Measurements from ENCODE around the gene HAUS3. TPM values are rescaled to one million over a fixed set of nuclear protein-coding genes. Genes with fewer than 3 reads are reported as not detected.

HAUS3 gene
- total and polyA plus RNA-seq, 10 of the 15 experiments (the other 5 are each of a cell fraction or from before 2014, with no cell fraction given) = 4.2 to 23.9 (median 12.3) TPM

DNA sequence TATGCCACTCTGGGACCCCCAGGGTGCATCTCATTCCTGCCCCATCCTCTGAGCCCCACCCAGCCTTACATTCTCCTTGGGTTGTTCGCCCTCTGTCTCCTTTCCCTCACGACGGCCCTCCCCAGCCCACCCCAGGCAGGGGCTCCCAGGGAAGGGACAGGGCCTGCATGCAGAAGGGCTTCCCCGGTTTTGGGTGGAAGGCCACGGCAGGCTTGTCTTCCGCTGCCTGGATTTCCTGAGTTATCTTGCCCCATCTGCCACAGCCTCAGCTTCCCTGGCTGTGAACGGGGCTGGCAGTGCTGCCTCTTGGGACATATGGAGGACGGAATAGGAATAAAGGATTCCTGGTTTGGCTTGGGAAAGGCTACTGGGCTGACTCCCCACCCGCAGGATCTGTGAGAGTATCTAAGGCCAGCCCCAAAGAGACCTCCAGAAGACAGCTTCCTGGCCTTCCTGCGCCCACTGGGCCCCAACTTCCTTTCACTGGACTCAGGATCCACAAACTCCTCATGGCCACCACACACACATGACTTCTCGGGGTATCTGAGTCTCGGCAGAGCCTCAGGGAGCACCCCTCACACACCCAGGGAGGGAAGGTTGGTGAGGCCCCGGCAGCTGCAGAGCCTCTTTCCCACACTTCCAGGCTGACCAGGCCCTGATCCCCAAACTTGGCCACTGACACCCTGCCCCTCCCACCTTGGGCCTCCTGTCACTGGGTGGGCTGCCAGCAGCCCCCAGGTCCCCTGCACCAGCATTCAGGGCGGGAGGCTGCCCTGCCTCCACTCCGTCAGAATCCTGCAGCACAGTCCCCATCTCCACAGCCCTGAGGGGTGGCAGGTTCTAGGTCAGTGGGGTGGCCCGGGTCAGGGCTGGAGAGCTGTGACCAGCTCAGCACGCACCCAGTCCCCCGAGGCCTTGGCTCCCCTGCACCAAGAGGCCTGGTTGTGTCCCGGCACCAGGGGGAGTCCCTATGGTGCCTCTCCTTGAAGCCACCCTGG lies 23.5 kb upstream of the HAUS3 start (continued):
- TF ChIP-seq, protein P1, sequence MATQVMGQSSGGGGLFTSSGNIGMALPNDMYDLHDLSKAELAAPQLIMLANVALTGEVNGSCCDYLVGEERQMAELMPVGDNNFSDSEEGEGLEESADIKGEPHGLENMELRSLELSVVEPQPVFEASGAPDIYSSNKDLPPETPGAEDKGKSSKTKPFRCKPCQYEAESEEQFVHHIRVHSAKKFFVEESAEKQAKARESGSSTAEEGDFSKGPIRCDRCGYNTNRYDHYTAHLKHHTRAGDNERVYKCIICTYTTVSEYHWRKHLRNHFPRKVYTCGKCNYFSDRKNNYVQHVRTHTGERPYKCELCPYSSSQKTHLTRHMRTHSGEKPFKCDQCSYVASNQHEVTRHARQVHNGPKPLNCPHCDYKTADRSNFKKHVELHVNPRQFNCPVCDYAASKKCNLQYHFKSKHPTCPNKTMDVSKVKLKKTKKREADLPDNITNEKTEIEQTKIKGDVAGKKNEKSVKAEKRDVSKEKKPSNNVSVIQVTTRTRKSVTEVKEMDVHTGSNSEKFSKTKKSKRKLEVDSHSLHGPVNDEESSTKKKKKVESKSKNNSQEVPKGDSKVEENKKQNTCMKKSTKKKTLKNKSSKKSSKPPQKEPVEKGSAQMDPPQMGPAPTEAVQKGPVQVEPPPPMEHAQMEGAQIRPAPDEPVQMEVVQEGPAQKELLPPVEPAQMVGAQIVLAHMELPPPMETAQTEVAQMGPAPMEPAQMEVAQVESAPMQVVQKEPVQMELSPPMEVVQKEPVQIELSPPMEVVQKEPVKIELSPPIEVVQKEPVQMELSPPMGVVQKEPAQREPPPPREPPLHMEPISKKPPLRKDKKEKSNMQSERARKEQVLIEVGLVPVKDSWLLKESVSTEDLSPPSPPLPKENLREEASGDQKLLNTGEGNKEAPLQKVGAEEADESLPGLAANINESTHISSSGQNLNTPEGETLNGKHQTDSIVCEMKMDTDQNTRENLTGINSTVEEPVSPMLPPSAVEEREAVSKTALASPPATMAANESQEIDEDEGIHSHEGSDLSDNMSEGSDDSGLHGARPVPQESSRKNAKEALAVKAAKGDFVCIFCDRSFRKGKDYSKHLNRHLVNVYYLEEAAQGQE (IDR thresholded peaks at IDR 0.05; ENCODE audit: low read depth, low read length) = no peak
- TF ChIP-seq POU2F2 (IDR thresholded peaks at IDR 0.05; ENCODE audit: borderline replicate concordance, low read depth, low read length) (no peak), FOXK2 (IDR thresholded peaks at IDR 0.05) (no peak), HDGF (IDR thresholded peaks at IDR 0.05) (no peak), TCF7 (IDR thresholded peaks at IDR 0.05; ENCODE audit: borderline replicate concordance) (no peak), POLR2A (IDR thresholded peaks at IDR 0.05; ENCODE audit: low read depth, low read length) (no peak), NFYB (IDR thresholded peaks at IDR 0.05; ENCODE audit: insufficient read depth, low read depth, low read length) (no peak)
- TF ChIP-seq, protein P2, sequence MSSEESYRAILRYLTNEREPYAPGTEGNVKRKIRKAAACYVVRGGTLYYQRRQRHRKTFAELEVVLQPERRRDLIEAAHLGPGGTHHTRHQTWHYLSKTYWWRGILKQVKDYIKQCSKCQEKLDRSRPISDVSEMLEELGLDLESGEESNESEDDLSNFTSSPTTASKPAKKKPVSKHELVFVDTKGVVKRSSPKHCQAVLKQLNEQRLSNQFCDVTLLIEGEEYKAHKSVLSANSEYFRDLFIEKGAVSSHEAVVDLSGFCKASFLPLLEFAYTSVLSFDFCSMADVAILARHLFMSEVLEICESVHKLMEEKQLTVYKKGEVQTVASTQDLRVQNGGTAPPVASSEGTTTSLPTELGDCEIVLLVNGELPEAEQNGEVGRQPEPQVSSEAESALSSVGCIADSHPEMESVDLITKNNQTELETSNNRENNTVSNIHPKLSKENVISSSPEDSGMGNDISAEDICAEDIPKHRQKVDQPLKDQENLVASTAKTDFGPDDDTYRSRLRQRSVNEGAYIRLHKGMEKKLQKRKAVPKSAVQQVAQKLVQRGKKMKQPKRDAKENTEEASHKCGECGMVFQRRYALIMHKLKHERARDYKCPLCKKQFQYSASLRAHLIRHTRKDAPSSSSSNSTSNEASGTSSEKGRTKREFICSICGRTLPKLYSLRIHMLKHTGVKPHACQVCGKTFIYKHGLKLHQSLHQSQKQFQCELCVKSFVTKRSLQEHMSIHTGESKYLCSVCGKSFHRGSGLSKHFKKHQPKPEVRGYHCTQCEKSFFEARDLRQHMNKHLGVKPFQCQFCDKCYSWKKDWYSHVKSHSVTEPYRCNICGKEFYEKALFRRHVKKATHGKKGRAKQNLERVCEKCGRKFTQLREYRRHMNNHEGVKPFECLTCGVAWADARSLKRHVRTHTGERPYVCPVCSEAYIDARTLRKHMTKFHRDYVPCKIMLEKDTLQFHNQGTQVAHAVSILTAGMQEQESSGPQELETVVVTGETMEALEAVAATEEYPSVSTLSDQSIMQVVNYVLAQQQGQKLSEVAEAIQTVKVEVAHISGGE (CRISPR knock-in tag; IDR thresholded peaks at IDR 0.05) = no peak
- TF ChIP-seq, protein P3, sequence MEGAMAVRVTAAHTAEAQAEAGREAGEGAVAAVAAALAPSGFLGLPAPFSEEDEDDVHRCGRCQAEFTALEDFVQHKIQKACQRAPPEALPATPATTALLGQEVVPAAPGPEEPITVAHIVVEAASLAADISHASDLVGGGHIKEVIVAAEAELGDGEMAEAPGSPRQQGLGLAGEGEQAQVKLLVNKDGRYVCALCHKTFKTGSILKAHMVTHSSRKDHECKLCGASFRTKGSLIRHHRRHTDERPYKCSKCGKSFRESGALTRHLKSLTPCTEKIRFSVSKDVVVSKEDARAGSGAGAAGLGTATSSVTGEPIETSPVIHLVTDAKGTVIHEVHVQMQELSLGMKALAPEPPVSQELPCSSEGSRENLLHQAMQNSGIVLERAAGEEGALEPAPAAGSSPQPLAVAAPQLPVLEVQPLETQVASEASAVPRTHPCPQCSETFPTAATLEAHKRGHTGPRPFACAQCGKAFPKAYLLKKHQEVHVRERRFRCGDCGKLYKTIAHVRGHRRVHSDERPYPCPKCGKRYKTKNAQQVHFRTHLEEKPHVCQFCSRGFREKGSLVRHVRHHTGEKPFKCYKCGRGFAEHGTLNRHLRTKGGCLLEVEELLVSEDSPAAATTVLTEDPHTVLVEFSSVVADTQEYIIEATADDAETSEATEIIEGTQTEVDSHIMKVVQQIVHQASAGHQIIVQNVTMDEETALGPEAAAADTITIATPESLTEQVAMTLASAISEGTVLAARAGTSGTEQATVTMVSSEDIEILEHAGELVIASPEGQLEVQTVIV (IDR thresholded peaks at IDR 0.05; ENCODE audit: borderline replicate concordance, partially characterized antibody) = no peak

Measured in GM12878 (cell line).